BLaER1 (cell line): ENCODE measurements around the gene DIPK1A.

ENCODE experiments used
- H3K27ac ChIP-seq: shearing (Covaris generic); formaldehyde crosslinking; 2 replicates; pipeline ENCODE4 v1.8.1; 2022
- H3K27me3 ChIP-seq: shearing (Covaris generic); formaldehyde crosslinking; 2 replicates; pipeline ENCODE4 v1.8.1; 2022
- H3K36me3 ChIP-seq: shearing (Covaris generic); formaldehyde crosslinking; 2 replicates; pipeline ENCODE4 v1.8.1; 2022
- H3K4me1 ChIP-seq: shearing (Covaris generic); formaldehyde crosslinking; 2 replicates; pipeline ENCODE4 v1.8.1; 2022
- H3K4me2 ChIP-seq: shearing (Covaris generic); formaldehyde crosslinking; 2 replicates; pipeline ENCODE4 v1.8.1; 2022
- H3K4me3 ChIP-seq: shearing (Covaris generic); formaldehyde crosslinking; 2 replicates; pipeline ENCODE4 v1.8.1; 2022
- H3K9ac ChIP-seq: shearing (Covaris generic); formaldehyde crosslinking; 2 replicates; pipeline ENCODE4 v1.8.1; 2022
- H3K9me3 ChIP-seq: shearing (Covaris generic); formaldehyde crosslinking; 2 replicates; pipeline ENCODE4 v1.8.1; 2022
- H4K20me1 ChIP-seq: shearing (Covaris generic); formaldehyde crosslinking; 2 replicates; pipeline ENCODE4 v1.8.1; 2022
- Cebpa-rat ChIP-seq: shearing (Covaris generic); IDR thresholded peaks from 2 replicates; pipeline ENCODE4 v1.8.1; 2022

The DIPK1A gene

DNA sequence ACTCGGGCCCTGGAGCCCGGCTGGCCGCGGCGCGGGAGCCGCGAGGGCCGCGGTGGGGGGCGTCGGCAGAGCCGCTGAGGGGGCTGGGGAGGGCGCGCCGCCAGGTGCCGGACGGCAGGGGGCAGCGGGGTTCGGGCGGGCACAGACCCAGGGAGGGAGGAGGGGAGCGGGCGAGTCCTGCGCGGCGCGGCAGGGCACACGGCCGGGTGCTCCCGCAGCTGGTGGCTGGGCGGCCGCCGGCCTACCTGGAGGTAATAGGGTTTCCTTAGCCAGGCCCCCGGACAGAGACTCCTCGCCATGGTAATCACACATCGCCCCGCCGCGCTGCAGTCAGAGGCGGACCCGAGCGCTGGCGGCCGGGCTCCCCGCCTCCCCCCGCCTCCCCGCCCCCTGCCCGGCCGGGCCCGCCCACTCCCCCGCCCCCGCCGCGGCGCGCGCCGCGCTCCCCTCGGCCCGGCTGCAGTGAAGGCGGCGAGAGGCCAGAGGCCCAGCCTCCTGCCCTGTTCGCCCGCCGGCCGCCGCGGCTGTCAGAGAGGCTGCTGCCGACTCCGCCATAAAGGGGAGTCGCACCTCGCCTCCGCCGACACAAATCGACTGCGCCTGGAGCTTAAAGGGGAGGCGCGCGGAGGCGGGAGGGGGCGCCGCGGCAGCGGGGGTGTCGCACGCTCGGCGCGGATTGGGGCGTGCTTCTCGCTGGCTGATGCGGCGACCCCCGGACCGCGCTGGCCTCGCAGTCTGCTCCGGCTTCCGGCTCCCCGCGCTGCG, at the start of gene DIPK1A:
DIPK1A (minus strand) TSS at position 332 of the 765 bp plus-strand sequence; CDS start at position 299, 33 bp downstream.
- Histone ChIP-seq H3K27me3 (no peaks in the 10 kb centered on the region), H3K4me3 (peak within 1 kb of the TSS; percentile 83), H3K27ac (peak within 1 kb of the TSS; percentile 87), H3K36me3 (no peaks in the 10 kb centered on the region), H3K4me1 (peaks cover 35% of the 10 kb centered on the region), H4K20me1 (no peaks in the 10 kb centered on the region), H3K4me2 (peak within 1 kb of the TSS; percentile 92), H3K9ac (peak within 1 kb of the TSS; percentile 87), H3K9me3 (no peaks in the 10 kb centered on the region)
- TF ChIP-seq Cebpa-rat = no peak

DNA sequence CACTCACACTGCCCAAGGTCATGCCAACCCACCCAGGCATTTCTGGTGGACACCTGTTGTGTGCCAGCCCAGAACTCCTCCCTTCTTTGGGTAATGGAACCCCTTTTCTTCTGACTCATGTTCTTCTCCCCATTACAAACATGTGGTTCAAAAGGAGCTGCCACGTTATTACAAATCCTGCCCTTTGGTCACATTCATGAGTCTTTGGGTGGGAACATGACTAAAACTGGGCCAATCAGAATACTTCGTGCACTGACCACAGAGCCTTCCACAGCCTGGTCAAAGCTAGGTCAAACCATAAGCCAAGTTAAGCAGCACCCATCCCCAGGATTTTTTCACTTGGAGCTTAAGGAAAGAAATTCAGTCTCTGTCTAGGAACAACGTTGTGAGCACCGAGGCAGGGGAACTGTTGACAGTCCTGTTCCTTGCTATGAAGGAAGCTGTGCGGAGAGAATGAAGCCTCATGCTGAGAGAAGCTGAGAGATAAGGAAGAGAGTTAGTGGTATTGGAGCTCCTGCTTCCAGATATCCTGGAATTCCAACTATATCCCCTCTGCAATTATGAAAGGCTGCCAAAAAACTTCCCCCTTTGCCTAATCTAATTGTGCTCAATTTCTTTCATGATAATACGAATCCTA, 46.8 kb upstream of the DIPK1A start:
- no peak overlapping the region for H3K9ac ChIP-seq
- TF ChIP-seq Cebpa-rat = no peak
- H3K27ac ChIP-seq = no peak overlapping the region
- H4K20me1 ChIP-seq = no peaks in the 10 kb centered on the region
- no peak overlapping the region for H3K4me2 ChIP-seq
- H3K4me1 ChIP-seq = peaks cover 22% of the 10 kb centered on the region
- H3K36me3 ChIP-seq = no peaks in the 10 kb centered on the region
- H3K4me3 ChIP-seq = no peak overlapping the region
- no peaks in the 10 kb centered on the region for H3K27me3 ChIP-seq
- H3K9me3 ChIP-seq = no peaks in the 10 kb centered on the region

DNA sequence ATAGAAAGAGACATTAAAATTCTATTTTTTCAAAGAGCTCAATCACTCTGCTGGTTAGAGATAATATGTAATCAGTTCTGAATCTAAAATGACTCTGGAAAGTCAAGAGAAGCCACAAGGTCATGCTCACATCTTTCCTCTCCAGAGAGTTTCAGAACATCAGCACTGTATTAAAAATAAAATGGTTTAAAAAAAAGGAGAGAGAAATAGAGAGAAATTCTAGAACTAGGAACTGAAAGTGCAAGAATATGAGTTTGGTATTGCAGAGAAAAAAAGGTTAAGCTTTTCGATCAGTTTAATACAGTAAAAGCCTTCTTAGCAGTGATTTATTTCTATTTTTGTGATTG, 44.0 kb upstream of the DIPK1A start:
- peak overlapping the region; percentile 49 for H3K4me2 ChIP-seq
- H3K36me3 ChIP-seq = no peaks in the 10 kb centered on the region
- no peaks in the 10 kb centered on the region for H4K20me1 ChIP-seq
- no peaks in the 10 kb centered on the region for H3K9me3 ChIP-seq
- no peaks in the 10 kb centered on the region for H3K27me3 ChIP-seq
- no peak for TF ChIP-seq Cebpa-rat
- H3K4me3 ChIP-seq = no peak overlapping the region
- no peak overlapping the region for H3K27ac ChIP-seq
- peaks cover 22% of the 10 kb centered on the region for H3K4me1 ChIP-seq
- no peak overlapping the region for H3K9ac ChIP-seq

DNA sequence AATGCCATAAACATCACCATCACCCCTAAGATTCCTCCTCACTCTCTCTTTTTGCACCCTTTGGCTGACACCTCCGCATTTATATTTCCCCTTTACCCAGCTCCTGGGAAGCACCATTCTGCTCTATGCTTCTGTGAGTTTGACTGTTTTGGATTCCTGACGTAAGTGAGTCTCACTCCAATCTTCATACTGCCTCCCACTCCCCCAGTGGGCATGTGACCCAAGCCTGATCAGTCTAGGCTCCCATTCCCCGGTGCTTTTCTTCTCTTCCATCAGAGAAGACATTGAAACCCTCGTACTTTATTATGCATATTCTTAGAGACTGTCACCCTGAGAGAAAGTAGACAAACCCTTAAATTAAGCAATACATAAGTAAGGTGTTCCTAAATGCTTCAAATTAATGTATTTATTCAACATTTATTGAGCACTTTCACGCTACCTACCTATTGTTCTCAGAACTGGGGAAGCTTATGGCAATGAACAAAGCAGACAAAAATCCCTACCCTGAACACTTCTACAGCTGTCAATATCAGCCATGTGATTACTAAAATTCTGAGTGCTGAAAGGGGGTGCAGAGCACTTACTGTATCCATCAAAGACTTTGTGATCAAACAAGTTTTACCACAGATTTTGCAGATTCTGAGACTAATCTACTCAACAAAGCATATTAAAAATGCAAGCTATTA, 43.4 kb upstream of the DIPK1A start:
- Histone ChIP-seq H3K4me3 (no peak overlapping the region), H3K9me3 (no peaks in the 10 kb centered on the region), H3K36me3 (no peaks in the 10 kb centered on the region), H3K27ac (no peak overlapping the region), H4K20me1 (no peaks in the 10 kb centered on the region), H3K4me1 (peaks cover 22% of the 10 kb centered on the region), H3K27me3 (no peaks in the 10 kb centered on the region), H3K9ac (no peak overlapping the region), H3K4me2 (peak overlapping the region; percentile 49)
- no peak for TF ChIP-seq Cebpa-rat

DNA sequence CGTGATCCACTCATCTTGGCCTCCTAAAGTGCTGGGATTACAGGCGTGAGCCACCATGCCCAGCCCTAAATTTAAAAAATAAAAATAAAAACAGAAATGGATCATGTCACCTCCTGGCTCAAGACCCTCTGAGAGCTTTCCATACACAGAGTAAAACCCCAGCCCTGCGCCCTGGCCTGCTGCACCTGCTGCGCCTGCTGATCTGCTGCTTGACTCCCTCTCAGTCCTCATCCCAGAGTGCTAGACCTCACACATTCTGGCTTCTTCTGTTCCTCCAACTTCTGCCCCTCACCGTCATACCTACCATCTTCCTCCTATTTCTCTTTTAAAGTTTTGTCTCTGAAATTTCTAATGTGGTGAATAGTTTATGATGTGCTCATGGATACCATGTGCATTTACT, 42.7 kb upstream of the DIPK1A start:
- Histone ChIP-seq H3K36me3 (no peaks in the 10 kb centered on the region), H3K9me3 (no peaks in the 10 kb centered on the region), H3K9ac (no peak overlapping the region), H3K27me3 (no peaks in the 10 kb centered on the region), H4K20me1 (no peaks in the 10 kb centered on the region), H3K4me1 (peaks cover 22% of the 10 kb centered on the region), H3K27ac (no peak overlapping the region), H3K4me2 (no peak overlapping the region; the same call in 1 of the 2 replicates), H3K4me3 (no peak overlapping the region)
- TF ChIP-seq Cebpa-rat = no peak

DNA sequence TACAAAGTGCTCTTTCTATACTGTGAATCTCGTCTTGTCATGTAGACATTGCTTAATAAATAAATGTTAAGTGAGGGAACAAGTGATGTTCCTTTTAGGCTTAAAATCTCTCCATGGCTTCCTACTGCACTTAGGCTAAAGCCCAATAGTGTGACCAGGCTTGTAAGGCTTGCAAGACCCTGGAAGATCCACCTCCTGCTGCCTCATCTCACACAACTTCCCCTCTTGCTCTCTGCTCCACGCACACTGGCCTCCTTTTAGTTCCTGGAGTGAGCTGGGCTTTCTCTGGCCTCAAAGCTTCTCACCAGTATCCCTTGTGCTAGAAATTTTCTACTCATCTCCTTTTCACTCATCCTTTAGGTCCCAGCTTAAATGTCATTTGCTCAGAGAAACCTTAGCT, 41.5 kb upstream of the DIPK1A start:
- Histone ChIP-seq H3K4me2 (no peak overlapping the region), H3K9me3 (no peaks in the 10 kb centered on the region), H3K4me3 (no peak overlapping the region), H4K20me1 (no peaks in the 10 kb centered on the region), H3K36me3 (no peaks in the 10 kb centered on the region), H3K4me1 (peaks cover 22% of the 10 kb centered on the region), H3K27me3 (no peaks in the 10 kb centered on the region), H3K9ac (no peak overlapping the region), H3K27ac (no peak overlapping the region)
- TF ChIP-seq Cebpa-rat = no peak

DNA sequence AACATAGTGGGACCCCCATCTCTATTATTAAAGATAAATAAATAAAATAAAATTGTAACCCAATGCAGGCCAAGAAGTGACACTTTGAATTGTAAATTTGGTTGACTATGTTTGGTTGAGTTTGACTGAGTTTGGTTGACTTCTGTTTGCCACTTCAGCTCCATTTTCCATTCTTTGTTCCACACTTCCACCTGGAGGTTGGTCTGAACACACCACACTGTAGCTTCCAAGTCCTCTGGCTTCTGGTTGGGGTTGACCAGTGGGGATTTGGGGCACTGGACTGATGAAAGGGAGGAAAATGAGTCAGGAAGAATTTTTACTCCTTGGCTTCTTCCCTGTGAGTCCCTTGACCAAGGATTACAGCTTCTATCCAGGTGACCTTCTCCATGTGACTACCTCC, 40.6 kb upstream of the DIPK1A start:
- no peak for TF ChIP-seq Cebpa-rat
- Histone ChIP-seq H4K20me1 (no peaks in the 10 kb centered on the region), H3K4me3 (no peak overlapping the region), H3K9me3 (no peaks in the 10 kb centered on the region), H3K36me3 (no peaks in the 10 kb centered on the region), H3K9ac (no peak overlapping the region), H3K4me2 (no peak overlapping the region), H3K27me3 (no peaks in the 10 kb centered on the region), H3K4me1 (peaks cover 22% of the 10 kb centered on the region), H3K27ac (no peak overlapping the region)

DNA sequence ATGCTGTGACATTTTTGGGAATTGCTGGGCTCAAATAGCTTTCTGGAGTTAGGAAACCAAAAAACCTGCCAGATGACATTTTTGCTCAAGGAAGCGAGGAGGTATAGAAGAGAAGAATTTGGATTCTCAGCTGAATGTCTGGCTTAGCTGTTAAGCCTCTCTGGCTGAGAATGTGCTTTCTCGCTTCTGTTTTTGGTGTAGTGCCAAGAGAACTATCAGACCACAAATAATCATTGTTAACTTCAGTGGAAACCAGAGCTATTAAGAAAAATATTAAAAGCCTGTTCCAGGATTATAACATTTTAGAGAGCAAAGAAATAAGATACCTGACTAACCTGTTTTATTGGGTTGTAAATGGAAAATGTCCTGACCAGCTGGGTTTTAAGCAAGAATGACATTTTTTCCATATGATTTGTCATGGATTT, 39.5 kb upstream of the DIPK1A start:
- H3K27me3 ChIP-seq = no peaks in the 10 kb centered on the region
- no peak overlapping the region for H3K27ac ChIP-seq
- H3K9me3 ChIP-seq = no peaks in the 10 kb centered on the region
- no peak overlapping the region for H3K9ac ChIP-seq
- no peak overlapping the region for H3K4me3 ChIP-seq
- H3K36me3 ChIP-seq = no peaks in the 10 kb centered on the region
- H3K4me2 ChIP-seq = no peak overlapping the region
- no peaks in the 10 kb centered on the region for H4K20me1 ChIP-seq
- H3K4me1 ChIP-seq = peaks cover 19% of the 10 kb centered on the region
- no peak for TF ChIP-seq Cebpa-rat

DNA sequence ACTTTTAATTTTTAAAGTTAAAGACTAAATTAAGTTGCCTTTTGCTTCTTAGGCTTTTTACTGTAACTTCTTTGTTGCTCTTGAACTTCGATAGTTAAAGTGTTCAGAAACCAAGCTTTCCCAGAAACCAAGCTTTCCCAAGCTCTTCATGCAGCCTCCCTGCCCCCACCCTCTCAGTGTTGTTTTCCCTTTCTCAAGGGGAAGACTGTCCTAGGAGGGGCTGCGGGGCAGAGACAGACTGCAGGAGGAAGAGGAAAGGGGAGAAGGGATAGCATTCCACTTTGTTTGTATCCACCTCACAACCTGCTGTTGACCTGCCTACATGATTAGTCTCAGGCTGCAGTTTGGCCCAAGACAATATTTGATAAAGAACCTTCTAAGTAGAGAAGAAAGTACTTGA, 39.0 kb upstream of the DIPK1A start:
- no peak overlapping the region for H3K4me3 ChIP-seq
- no peaks in the 10 kb centered on the region for H3K27me3 ChIP-seq
- TF ChIP-seq Cebpa-rat = no peak
- no peak overlapping the region for H3K27ac ChIP-seq
- H3K9me3 ChIP-seq = no peaks in the 10 kb centered on the region
- H3K9ac ChIP-seq = no peak overlapping the region
- H3K4me2 ChIP-seq = no peak overlapping the region
- no peaks in the 10 kb centered on the region for H4K20me1 ChIP-seq
- H3K4me1 ChIP-seq = peaks cover 14% of the 10 kb centered on the region
- H3K36me3 ChIP-seq = no peaks in the 10 kb centered on the region

DNA sequence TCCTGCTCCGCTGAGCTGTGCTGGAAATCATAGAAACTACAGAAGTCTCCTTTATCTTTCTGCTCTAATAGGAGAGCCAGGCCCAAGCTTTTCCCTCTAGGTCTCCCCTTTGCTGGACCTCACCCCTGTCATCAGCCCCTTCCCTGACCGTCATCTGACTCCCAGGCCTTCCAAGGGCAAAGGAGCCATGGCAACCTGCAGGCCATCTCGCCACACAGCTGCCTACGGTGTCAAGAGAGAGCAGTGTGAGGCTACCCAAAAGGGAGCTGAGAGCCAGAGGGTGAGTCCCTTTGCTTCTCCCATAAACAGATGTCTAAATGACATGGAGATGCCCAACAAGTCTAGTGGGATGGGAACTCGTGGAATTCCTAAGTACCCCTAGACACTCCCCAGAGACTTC, 37.6 kb upstream of the DIPK1A start:
- H3K4me1 ChIP-seq = peaks cover under 1% of the 10 kb centered on the region; the same call in 1 of the 2 replicates
- no peak overlapping the region for H3K4me2 ChIP-seq
- no peaks in the 10 kb centered on the region for H3K27me3 ChIP-seq
- no peak overlapping the region for H3K4me3 ChIP-seq
- no peak overlapping the region for H3K9ac ChIP-seq
- H3K9me3 ChIP-seq = no peaks in the 10 kb centered on the region
- no peak overlapping the region for H3K27ac ChIP-seq
- no peak for TF ChIP-seq Cebpa-rat
- no peaks in the 10 kb centered on the region for H4K20me1 ChIP-seq
- H3K36me3 ChIP-seq = no peaks in the 10 kb centered on the region
